ENCODE data around the gene HAGH. TPM values are rescaled to one million over a fixed set of nuclear protein-coding genes. Genes with fewer than 3 reads are reported as not detected.
"Not testable (repeated sequence)": the region's sequence is repeated elsewhere in the genome, so short reads cannot be mapped to it uniquely, and the experiment has no call there.

HAGH gene
- total RNA-seq (2022) (48.0 and 48.2 TPM in 2 replicates), Bru-seq, nascent RNA (percentile 51 among the genes with signal in this experiment), BruChase-seq, experiment 1, labeled RNA remaining after a 6-hour chase (percentile 59 among the genes with signal in this experiment), BruChase-seq, experiment 2, labeled RNA remaining after a 2-hour chase (percentile 55 among the genes with signal in this experiment)
- long read RNA-seq, transcript HAGH-202 (9 exons, 2,984 nt) = major isoform, 48 of 98 reads
- long read RNA-seq, transcript HAGH-201 (10 exons, 1,257 nt) = minor isoform, 18 of 98 reads
- long read RNA-seq, partial matches to known transcripts = 19 of 98 reads
- long read RNA-seq, other reads (novel, unspliced or antisense) = 10 of 98 reads

GRCh38 chr16:1826691-1827573 is at the start of gene HAGH, which contains the start of gene FAHD1:
TSS of gene HAGH (minus strand) at chr16:1826825. CDS start at chr16:1826787, 38 bp downstream.
TSS of gene FAHD1 (plus strand) at chr16:1827206. CDS start at chr16:1827239, 33 bp downstream.
- H3K9me3 Mint-ChIP-seq (ENCODE audit: low read depth, unreplicated experiment) = no peaks in the 10 kb centered on the region

DNA sequence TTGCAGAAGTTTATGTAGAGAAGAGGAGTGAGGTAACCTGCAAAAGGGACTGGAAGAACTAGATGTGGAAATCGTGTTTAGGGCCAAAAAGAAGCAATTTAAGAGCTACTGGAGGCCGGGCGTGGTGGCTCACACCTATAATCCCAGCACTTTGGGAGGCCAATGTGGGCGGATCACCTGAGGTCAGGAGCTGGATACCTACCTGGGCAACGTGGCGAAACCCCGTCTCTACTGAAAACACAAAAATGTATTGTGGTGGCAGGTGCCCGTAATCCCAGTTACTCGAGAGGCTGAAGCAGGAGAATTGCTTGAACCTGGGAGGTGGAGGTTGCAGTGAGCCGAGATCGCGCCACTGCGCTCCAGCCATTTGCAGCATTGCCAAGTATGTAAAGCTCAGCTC is 49.4 kb upstream of the HAGH start:
- H3K4me1 Mint-ChIP-seq (ENCODE audit: low read depth, unreplicated experiment); H3K36me3 Mint-ChIP-seq (ENCODE audit: insufficient read depth, unreplicated experiment); DNase-seq; H3K27ac Mint-ChIP-seq (ENCODE audit: unreplicated experiment); H3K4me3 Mint-ChIP-seq (ENCODE audit: low read depth, unreplicated experiment); H3K9me3 Mint-ChIP-seq (ENCODE audit: low read depth, unreplicated experiment); intact Hi-C loops (cut with micrococcal nuclease; ENCODE audit: unreplicated experiment); BruUV-seq (replicated peaks): not testable (repeated sequence)
- CTCF ChIA-PET = interaction anchor here (0.6 kb wide), 1 partner anchor 270 kb away, joined by 3 read pairs; no protein-coding TSS in a partner anchor
- peaks cover 41% of the 10 kb centered on the region for H3K27me3 Mint-ChIP-seq (ENCODE audit: unreplicated experiment)

More at GRCh38 chr16:1826691-1827573, at the start of gene HAGH, which contains the start of gene FAHD1:
- CTCF ChIA-PET = interaction anchor here (0.6 to 1.0 kb wide), 5 partner anchors 31 to 138 kb away, joined by 3 read pairs; partner anchors contain the start of genes MAPK8IP3, NUBP2, RPS2 and SPSB3
- no peaks in the 10 kb centered on the region for H3K4me1 Mint-ChIP-seq (ENCODE audit: low read depth, unreplicated experiment)
- BruUV-seq (replicated peaks) = no TSS peak
- H3K36me3 Mint-ChIP-seq (ENCODE audit: insufficient read depth, unreplicated experiment) = peaks cover 41% of the 10 kb centered on the region
- peak; percentile 96 for DNase-seq
- peak within 1 kb of the TSS; percentile 97 for H3K4me3 Mint-ChIP-seq (ENCODE audit: low read depth, unreplicated experiment)
- TF ChIP-seq, protein P1, sequence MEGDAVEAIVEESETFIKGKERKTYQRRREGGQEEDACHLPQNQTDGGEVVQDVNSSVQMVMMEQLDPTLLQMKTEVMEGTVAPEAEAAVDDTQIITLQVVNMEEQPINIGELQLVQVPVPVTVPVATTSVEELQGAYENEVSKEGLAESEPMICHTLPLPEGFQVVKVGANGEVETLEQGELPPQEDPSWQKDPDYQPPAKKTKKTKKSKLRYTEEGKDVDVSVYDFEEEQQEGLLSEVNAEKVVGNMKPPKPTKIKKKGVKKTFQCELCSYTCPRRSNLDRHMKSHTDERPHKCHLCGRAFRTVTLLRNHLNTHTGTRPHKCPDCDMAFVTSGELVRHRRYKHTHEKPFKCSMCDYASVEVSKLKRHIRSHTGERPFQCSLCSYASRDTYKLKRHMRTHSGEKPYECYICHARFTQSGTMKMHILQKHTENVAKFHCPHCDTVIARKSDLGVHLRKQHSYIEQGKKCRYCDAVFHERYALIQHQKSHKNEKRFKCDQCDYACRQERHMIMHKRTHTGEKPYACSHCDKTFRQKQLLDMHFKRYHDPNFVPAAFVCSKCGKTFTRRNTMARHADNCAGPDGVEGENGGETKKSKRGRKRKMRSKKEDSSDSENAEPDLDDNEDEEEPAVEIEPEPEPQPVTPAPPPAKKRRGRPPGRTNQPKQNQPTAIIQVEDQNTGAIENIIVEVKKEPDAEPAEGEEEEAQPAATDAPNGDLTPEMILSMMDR (IDR thresholded peaks at IDR 0.05; ENCODE audit: unreplicated experiment) = no peak
- peak within 1 kb of the TSS; percentile 91 for H3K27ac Mint-ChIP-seq (ENCODE audit: unreplicated experiment)
- H3K27me3 Mint-ChIP-seq (ENCODE audit: unreplicated experiment) = no peaks in the 10 kb centered on the region
- intact Hi-C loops (cut with micrococcal nuclease; ENCODE audit: unreplicated experiment) = no loop called here

GRCh38 chr16:1874854-1875253 is 48.2 kb upstream of the HAGH start:
- H3K4me3 Mint-ChIP-seq (ENCODE audit: low read depth, unreplicated experiment) = no peak overlapping the region
- H3K9me3 Mint-ChIP-seq (ENCODE audit: low read depth, unreplicated experiment) = peaks cover 2% of the 10 kb centered on the region
- intact Hi-C loops (cut with micrococcal nuclease; ENCODE audit: unreplicated experiment) = no loop called here
- DNase-seq = no peak
- CTCF ChIA-PET = interaction anchor here (1.1 to 1.5 kb wide), 2 partner anchors 10 to 49 kb away, joined by 4 to 5 read pairs; no protein-coding TSS in a partner anchor
- H3K36me3 Mint-ChIP-seq (ENCODE audit: insufficient read depth, unreplicated experiment) = no peaks in the 10 kb centered on the region
- TF ChIP-seq, protein P1 (IDR thresholded peaks at IDR 0.05; ENCODE audit: unreplicated experiment) = no peak
- peaks cover 13% of the 10 kb centered on the region for H3K4me1 Mint-ChIP-seq (ENCODE audit: low read depth, unreplicated experiment)
- BruUV-seq (replicated peaks) = no TSS peak
- H3K27me3 Mint-ChIP-seq (ENCODE audit: unreplicated experiment) = peaks cover 41% of the 10 kb centered on the region
- H3K27ac Mint-ChIP-seq (ENCODE audit: unreplicated experiment) = no peak overlapping the region

DNA sequence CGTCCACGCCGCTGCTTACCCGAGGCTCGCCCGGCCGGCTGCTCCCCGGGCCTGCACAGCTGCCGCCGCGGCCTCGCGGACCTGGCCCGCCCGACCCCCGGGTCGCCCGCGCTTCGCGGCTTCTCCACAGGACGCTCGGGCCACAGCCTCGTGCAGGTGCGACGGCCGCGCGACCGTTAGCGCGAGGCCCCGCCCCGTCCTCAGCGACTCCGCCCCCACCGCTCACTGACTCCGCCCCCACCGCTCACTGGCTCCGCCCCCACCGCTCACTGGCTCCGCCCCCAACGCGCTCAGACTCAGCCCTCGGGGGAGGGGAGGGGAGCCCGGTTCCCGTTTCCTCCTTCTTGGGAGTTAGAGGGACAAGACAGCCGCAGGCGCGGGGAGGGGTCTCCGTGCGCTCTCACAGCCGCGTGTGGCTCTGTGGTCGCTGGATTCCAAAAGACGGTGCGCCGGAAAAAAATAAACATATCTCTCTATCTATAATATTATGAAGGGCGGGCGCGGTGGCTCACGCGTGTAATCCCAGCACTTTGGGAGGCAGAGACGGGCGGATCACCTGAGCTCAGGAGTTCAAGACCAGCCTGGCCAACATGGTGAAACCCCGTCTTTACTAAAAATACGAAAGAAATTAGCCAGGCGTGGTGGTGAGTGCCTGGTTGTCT is 45.5 kb upstream of the HAGH start, which contains the start of gene MEIOB:
MEIOB (minus strand) TSS at position 191 of the 662 bp plus-strand sequence. CDS start 3,989 bp downstream, outside the sequence.
- H3K36me3 Mint-ChIP-seq (ENCODE audit: insufficient read depth, unreplicated experiment) = no peaks in the 10 kb centered on the region
- TF ChIP-seq, protein P1 (IDR thresholded peaks at IDR 0.05; ENCODE audit: unreplicated experiment) = no peak
- H3K27me3 Mint-ChIP-seq (ENCODE audit: unreplicated experiment) = peaks cover 21% of the 10 kb centered on the region
- peak within 1 kb of the TSS; percentile 18 for H3K27ac Mint-ChIP-seq (ENCODE audit: unreplicated experiment)
- DNase-seq = no peak
- no peak within 1 kb of the TSS for H3K4me3 Mint-ChIP-seq (ENCODE audit: low read depth, unreplicated experiment)
- no TSS peak for BruUV-seq (replicated peaks)
- peaks cover 2% of the 10 kb centered on the region for H3K9me3 Mint-ChIP-seq (ENCODE audit: low read depth, unreplicated experiment)
- CTCF ChIA-PET = interaction anchor here (0.7 kb wide), 1 partner anchor 1215 kb away, joined by 3 read pairs; no protein-coding TSS in a partner anchor
- intact Hi-C loops (cut with micrococcal nuclease; ENCODE audit: unreplicated experiment) = no loop called here
- peaks cover 13% of the 10 kb centered on the region for H3K4me1 Mint-ChIP-seq (ENCODE audit: low read depth, unreplicated experiment)
